HG02571 (cell line): Measurements from ENCODE around the gene IGFALS.

Experiments used
- ATAC-seq: cut with Tn5 transposase; IDR thresholded peaks from one replicate; pipeline ENCODE4 v1.9.1; 2021; ENCODE audit warnings: mild to moderate bottlenecking, moderate library complexity; ENCODE audit not compliant: unreplicated experiment

The IGFALS gene

DNA sequence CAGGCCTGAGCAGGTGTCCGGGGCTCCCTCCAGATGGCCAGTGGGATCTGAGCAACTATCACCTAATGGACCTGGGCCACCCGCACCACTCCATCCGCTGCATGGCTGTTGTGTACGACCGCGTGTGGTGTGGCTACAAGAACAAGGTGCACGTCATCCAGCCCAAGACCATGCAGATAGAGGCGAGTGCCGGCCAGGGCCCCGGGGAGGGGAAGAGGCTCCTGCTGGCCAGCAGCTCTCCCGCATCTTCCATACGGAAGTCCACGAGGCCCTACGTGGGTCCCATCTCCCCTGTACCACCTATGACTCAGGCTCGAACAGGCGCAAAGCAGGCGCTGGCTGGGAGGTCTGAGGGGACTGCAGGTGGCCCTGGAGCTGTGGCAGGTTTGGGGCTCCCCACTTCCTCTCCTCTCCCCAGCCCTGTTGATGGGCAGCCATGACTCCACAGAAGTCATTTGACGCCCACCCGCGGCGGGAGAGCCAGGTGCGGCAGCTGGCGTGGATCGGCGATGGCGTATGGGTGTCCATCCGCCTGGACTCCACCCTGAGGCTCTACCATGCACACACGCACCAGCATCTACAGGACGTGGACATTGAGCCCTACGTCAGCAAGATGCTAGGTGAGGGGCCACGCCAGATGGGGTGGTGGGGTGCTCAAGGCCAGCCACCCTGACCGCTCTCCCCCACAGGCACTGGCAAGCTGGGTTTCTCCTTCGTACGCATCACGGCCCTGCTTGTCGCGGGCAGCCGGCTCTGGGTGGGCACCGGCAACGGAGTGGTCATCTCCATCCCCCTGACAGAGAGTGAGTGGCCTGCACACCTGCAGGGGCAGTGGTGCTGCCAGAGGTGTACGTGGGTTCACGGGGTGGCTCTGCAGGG is 26.1 kb downstream of the IGFALS start:
- no peak for ATAC-seq

DNA sequence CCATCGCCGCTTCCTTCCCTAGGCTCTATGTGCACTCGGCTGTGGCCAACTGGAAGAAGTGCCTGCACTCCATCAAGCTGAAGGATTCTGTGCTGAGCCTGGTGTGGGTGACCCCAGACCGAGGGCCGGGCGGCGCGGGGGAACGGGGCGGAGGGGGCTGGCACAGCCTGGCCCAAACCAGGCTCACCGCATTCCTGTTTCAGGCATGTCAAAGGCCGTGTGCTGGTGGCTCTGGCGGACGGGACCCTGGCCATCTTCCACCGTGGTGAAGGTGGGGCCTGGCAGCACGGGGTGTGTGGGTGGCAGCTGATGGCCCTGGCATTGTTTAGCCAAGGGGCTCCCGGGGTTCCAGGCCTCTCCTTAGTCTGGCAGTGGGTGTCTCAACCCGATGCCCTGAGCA is 26.8 kb downstream of the IGFALS start:
- no peak for ATAC-seq

DNA sequence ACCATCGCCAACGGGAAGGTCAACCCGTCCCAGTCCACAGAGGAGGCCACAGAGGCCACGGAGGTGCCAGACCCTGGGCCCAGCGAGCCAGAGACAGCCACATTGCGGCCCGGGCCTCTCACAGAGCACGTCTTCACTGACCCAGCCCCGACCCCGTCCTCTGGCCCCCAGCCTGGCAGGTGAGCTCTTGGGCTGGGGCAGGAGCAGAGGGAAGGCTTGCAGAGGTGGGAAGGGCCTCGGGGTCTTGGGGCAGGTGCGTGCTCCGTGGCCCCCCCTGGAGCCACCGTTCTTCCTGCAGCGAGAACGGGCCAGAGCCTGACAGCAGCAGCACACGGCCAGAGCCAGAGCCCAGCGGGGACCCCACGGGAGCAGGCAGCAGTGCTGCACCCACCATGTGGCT is 27.3 kb downstream of the IGFALS start:
- ATAC-seq: no peak

DNA sequence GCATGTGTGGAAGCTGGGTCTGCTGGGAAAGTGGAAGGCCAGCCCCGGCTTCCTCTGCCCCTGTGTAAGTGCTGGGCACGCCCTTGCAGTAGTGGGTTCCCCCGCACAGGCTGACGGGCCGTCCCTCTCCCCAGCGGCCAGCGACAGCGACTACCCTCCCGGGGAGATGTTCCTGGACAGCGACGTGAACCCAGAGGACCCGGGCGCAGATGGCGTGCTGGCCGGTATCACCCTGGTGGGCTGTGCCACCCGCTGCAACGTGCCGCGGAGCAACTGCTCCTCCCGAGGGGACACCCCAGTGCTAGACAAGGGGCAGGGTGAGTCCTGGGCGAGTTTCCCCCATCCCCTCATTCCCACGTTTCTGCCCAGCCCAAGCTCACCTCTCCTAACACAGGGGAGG is 27.7 kb downstream of the IGFALS start:
- ATAC-seq: no peak

DNA sequence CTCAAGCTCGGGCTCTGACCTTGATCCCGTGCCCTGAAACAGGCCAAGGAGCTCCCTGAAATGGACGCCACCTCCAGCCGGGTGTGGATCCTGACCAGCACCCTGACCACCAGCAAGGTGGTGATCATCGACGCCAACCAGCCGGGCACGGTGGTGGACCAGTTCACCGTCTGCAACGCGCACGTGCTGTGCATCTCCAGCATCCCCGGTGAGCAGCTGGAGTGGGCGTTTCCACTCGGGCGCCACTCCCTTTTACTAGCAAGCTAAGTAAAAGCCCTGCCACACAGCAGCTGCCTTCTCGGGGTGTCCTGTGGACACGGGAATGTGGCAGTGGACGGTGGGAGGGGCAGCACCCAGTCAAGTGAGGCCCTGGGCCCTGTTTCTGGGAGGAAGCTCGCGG is 28.5 kb downstream of the IGFALS start:
- ATAC-seq: no peak

DNA sequence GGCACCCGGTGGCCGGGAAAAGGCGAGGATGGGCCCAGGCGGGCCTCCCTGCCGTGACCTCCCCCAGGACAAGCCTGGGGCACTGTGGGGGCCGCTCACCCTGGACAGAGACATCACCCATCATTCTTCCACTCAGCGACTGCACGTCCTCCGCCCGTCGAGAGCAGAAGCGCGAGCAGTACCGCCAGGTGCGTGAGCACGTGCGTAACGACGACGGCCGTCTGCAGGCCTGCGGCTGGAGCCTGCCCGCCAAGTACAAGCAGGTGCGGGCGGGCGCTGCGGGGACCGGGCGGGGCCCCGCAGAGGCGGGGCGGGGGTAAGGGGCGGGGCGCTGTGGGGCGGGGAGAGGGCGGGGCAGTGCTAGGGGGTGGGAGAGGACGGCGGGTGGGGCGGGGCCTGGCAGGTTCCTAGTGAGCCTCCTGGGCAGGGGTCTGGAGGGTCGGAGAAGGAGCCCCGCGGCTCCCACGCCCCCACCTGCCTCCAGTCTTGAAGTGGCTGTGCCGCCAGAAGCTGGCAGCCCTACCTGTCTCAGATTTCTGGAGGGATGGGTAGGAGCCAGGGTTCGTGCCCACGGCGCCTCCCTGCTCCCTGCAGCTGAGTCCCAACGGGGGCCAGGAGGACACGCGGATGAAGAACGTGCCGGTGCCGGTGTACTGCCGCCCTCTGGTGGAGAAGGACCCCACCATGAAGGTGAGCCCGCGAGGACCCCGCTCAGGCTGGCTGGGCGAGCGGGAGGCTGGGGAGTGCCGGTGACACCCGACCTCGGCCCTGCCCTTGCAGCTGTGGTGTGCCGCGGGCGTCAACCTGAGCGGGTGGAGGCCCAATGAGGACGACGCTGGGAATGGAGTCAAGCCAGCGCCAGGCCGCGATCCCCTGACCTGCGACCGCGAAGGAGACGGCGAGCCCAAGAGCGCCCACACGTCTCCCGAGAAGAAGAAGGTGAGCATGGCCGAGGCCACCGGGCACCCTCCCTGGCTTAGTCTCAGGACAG is 29.7 kb downstream of the IGFALS start:
- no peak for ATAC-seq

DNA sequence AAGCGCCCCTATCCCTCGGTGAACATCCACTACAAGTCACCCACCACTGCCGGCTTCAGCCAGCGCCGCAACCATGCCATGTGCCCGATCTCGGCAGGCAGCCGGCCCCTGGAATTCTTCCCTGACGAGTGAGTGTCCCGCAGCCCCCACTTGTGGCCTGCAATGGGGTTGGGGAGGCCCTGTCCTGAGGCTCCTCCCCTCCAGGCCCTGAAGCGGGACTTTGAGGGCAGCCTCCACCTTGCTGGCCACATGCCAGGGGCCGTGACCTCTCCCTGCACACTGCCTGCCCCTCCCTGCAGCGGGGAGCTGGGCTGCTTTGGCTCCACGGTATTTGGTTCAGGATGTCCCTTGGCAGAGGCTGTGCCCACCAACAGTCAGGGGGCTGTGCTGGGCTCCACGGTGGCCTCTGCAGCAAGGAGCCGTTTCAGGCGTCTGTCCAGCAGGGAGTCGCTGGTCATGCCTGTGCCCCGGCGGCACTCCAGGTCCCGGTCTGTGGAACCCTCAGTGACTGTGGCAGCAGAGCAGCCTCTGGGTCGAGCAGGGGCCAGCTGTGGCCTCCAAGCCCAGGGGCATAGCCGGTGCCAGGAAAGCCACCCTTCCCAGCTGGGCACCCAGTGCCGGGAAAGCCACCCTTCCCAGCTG is 30.5 kb downstream of the IGFALS start:
- no peak for ATAC-seq

DNA sequence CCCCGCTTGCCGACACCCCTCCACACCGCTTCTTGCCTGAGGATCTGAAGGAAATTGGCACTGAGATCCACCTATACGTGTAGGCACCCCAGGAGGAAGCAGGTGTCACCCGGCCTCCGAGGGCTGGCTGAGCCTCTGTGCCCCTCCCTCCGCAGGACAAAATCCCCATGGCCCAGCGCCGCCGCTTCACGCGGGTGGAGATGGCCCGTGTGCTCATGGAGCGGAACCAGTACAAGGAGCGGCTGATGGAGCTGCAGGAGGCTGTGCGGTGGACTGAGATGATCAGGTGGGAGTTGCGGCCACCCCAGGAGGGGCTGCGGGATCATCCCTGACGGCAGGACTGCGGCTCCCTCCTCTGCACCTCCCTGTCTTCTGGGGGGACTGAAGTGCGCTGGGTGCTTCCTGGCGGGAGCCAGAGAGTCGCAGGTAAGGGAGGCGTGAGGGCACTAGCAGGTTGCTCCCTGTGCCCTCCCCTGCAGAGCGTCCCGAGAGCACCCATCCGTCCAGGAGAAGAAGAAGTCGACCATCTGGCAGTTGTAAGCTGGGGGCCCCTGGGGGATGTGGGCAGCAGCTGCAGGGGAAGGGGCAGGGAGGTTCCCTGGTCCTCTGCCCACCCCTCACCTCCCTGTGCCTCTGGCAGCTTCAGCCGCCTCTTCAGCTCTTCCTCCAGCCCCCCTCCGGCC is 31.2 kb downstream of the IGFALS start:
- no peak for ATAC-seq

DNA sequence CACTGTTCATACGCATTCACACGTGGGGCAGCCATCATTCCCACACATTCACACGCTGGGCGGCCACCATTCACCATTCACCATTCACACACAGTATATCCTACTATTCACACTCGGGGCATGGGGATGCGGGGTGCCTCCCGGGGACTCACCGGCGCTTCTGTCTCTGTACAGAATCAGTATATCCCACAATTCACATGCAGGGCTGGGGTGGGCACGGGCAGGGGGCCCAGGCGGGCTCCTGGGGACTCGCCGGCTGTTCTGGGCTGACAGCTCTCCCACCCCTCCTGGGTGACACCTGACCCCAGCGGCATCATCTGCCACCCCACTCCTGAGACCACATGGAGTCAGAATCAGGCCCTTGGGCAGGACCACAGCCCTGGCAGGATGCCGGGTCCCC is 31.8 kb downstream of the IGFALS start:
- no peak for ATAC-seq

DNA sequence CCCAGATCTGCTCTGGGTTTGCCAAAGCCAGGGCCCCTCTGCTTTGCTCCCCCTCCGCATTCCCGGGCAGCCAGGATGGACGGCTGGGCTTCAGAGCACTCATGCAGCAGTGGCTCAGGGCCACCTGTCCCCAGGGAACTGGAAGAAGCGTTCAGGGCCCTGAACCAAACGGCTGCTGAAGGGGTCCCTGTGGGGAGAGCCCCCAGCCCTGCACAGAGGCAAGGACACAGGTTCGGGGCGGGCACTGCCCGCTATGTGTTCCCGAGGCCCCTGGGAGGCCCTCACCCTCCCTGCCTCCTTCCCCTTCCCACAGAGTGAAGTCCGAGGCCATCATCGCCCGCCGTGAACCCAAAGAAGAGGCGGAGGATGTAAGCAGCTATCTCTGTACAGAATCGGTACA is 32.6 kb downstream of the IGFALS start:
- no peak for ATAC-seq

DNA sequence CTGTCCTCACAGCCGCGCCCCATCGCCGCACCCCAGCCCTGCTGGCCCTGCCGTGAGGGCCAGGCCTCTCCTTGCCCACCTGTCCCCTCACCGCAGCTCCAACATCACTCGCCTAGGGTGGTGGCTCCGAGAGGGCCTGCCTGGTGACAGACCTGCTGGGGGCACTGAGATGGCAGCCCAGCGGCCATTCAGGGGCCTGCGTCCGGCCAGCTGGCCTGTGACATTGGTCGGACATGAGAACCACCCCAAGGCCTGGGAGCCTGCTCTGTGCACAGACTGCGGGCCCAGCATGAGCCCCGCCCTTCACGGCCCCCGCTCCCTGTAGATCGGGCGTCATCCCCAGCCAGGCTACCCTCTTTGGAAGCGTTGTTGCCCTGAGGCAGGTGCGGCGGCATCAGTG is 34.0 kb downstream of the IGFALS start:
- no peak for ATAC-seq

DNA sequence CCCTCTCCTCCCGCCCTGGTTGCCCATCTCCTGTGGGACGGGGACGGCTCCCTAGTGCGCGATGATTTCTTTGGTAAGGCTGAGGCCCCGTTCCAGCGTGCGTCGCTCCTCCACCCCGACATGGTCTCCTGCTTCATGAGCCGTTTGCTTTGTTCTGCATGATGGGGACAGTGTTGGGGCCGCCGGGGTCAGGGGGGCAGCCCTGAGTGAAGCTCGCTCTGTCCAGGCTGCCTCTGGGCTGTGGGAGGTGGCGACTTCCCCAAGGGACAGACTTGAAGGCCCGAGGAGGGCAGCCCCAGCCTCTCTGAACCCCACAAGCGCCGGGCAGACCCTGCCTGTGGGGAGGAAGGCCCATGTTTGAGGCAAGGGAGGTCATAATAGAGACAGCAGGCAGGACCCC is 34.6 kb downstream of the IGFALS start:
- ATAC-seq: no peak

DNA sequence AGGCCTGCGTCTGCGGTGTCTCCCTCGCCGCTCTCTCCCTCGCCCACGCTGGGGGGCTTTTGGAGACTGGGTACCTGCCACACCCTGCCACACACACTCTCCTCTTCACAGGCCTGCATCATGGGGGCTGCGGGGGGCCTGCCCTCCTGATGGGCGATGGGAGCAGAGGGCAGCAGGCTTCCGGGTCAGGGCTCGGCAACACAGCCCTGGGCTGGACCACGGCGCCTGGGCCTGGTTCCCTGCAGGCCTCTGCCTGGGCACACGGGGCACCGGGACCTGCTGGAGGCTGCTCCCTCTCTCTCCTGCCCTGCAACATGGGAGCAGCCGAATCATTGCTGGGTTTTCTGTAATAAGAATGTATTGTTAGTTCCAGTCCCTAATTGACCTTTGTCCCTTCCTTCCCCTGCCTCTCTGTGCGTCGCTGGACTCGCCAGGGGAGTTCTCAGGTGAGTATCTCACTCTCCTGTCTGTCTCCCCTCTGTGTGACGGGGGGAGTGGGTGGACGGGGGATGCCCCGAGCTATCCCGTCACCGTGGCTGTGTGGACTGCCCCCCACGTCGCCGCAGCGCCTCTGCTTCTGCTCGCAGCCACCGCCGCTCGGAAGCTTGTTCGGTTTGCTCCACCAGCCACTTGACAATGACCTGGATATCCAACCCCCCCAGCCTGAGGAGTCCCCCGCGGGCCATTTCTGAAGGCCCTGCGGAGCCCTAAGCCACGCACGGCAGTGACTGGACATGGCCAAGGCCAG is 35.6 kb downstream of the IGFALS start:
- no peak for ATAC-seq

DNA sequence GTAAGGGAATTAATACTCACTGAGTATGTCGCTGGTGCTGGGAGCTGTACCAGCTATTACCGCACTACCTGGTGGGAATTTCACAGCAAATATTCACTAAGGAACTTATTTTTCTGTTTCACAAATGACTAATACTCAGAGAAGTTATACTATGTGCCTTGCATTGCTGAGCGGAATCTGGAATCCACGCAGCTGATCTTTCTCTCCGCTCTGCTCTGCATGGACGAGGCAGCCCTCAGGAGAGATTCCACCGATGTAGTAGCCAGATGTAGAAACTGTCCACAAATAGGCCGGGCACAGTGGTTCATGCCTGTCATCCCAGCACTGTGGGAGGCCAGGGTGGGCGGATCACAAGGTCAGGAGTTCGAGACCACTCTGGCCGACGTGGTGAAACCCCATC is 39.3 kb downstream of the IGFALS start:
- no peak for ATAC-seq

DNA sequence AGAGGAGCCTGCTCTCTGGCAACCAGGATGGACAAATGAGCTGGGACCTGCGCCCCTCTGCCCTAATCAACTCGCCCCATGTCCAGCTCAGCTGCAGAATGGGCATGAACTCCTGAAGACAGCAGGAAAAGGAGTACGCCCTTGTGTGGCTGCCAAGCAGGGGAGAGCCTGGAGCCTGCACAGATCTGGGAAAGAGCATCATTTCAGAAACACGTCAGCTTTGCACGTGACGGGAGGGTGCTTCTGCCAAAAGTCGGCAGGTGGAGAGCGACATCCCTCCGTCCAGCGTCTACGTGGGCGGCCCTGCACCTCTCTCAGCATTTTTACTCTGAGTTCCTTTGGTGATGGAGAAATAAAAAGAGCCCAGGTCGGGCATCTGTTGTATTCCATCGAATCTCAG is 40.7 kb downstream of the IGFALS start:
- ATAC-seq: no peak

DNA sequence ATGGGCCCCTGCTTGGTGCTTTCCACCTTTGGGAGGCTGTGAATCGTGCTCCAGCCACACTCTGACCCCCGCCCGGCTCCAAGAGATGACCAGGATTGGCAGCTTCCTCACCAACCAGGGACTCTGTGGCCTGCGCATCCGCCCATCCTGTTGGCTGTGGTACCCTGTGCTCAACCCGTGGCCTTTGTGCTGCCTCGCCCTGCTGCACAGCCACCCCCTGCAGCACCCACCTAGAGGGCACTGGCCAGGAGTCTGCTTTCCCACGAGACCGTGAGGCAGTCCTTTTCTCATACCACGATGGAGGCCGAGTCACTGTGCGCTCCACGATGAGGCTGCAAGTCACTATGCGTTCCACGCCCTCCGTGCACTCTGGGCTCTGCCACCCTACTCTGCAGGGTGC is 41.6 kb downstream of the IGFALS start:
- no peak for ATAC-seq

DNA sequence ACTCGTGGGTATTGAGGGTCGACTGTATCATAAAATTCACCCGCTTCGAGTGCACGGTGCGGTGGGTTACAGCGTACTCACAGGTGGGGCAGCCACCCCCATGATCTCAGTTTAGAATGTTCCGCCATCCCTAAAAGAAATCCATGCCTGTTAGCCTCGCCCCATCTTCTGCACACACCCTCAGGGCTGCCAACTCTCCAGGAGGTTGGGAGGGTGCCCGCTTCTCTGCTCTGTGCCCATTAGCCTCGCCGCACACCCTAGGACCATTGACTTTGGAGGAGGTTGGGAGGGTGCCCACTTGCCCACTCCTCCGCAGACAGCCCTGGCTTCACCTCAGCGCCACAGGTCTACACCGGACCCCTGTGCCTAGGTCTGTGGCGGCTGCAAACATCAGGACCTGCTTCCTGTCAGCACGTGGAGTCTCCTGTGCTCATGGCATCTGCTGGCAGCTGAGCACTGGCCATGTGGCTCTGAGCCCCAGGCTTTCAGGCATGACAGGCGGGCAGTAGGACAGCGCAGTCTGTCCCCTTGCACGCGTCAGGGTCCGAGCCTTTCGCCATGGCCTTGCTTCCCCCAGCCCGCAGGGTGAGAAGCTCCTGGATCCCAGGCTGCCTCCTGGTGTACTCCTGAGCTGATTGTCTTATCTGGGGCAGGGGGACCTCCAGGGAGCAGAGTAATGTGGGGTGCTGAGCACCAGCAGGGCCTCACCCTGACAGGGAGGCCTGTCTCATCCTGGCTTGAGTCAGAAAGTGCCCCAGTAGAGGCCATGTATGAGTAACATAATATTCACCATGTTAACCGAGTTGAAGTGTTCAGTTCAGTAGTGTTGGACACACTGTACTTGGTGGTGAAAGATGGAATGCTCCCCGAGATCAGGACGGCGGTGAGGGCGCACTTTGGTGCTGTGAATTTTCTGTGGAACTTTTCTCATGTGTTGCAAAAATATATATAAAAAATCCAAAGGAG is 44.1 kb downstream of the IGFALS start:
- ATAC-seq: no peak

DNA sequence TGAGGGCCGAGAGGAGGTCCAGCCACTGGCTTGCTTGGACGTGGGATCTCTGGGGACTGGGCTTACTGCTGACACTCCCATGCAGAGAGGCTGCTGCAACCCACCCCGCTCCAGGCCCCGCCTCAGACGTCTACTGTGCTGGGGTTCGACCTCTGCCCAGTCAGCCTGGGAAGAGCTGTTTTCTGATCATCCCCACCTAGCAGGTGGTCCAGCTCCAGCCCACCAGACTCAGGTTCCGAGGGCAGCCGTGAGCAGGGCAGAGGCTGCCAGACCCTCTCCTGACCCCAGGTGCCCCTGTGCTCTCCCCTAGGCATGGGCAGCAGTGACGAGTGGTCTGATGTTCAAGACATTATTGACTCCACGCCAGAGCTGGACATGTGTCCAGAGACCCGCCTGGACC is 45.6 kb downstream of the IGFALS start:
- no peak for ATAC-seq

DNA sequence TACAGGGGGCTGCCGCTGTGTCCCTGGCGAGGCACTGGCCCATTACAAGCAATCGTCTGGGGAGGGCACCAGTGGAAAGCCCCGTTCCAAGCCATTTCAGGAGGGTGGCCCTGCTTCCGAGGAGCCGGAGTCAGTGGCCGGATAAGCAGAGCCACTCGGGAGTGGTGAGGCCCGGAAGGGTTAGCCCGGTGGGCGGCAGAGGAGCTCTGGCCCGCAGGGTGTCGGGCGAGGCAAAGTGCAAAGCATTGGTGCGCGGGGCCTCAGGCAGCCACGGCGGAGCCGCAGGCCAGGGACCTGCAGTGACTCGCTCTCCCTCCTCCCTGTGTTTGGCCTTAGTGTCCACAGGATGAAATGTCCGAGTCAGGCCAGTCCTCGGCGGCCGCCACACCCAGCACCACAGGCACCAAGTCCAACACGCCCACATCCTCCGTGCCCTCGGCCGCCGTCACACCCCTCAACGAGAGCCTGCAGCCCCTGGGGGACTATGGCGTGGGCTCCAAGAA is 46.8 kb downstream of the IGFALS start:
- ATAC-seq: no peak
